GM19099 (cell line): ENCODE data around the gene ZNF398.

Source experiments
- POLR2A ChIP-seq: IDR thresholded peaks from 3 replicates; pipeline ENCODE4 v1.6.1; 2011; ENCODE audit warnings: low read depth; ENCODE audit not compliant: insufficient read length; ENCODE audit errors: extremely low read depth

ZNF398 gene

GRCh38 chr7:149199234-149199995, 52.2 kb downstream of the ZNF398 start:
- TF ChIP-seq POLR2A, result no peak

GRCh38 chr7:149202831-149203231, 55.6 kb downstream of the ZNF398 start:
- no peak for TF ChIP-seq POLR2A

GRCh38 chr7:149205690-149206381, 58.6 kb downstream of the ZNF398 start:
- TF ChIP-seq POLR2A, result no peak

- no peak for TF ChIP-seq POLR2A
These were observed 60.2 kb downstream of the ZNF398 start for GRCh38 chr7:149207324-149208035.

GRCh38 chr7:149209518-149210269, 62.4 kb downstream of the ZNF398 start:
- no peak for TF ChIP-seq POLR2A

- no peak for TF ChIP-seq POLR2A
These were observed 63.3 kb downstream of the ZNF398 start for GRCh38 chr7:149210551-149210950.

GRCh38 chr7:149214020-149214720, 66.9 kb downstream of the ZNF398 start:
- no peak for TF ChIP-seq POLR2A

- TF ChIP-seq POLR2A, result no peak
These were observed 69.1 kb downstream of the ZNF398 start for GRCh38 chr7:149216402-149216801.

GRCh38 chr7:149217570-149217969, 70.3 kb downstream of the ZNF398 start:
- no peak for TF ChIP-seq POLR2A

- TF ChIP-seq POLR2A, result no peak
These were observed 71.5 kb downstream of the ZNF398 start for GRCh38 chr7:149218469-149219420.

GRCh38 chr7:149220534-149220933, 73.3 kb downstream of the ZNF398 start:
- TF ChIP-seq POLR2A, result no peak

- no peak for TF ChIP-seq POLR2A
These were observed 75.9 kb downstream of the ZNF398 start for GRCh38 chr7:149223176-149223575.

- no peak for TF ChIP-seq POLR2A
These were observed 76.5 kb downstream of the ZNF398 start for GRCh38 chr7:149223761-149224160.
